ENCODE results near the gene NFXL1. TPM values are rescaled to one million over a fixed set of nuclear protein-coding genes. Genes with fewer than 3 reads are reported as not detected.

Gene NFXL1
- total RNA-seq, 2 experiments from 2014 or later, result 17.9 to 28.4 TPM

DNA sequence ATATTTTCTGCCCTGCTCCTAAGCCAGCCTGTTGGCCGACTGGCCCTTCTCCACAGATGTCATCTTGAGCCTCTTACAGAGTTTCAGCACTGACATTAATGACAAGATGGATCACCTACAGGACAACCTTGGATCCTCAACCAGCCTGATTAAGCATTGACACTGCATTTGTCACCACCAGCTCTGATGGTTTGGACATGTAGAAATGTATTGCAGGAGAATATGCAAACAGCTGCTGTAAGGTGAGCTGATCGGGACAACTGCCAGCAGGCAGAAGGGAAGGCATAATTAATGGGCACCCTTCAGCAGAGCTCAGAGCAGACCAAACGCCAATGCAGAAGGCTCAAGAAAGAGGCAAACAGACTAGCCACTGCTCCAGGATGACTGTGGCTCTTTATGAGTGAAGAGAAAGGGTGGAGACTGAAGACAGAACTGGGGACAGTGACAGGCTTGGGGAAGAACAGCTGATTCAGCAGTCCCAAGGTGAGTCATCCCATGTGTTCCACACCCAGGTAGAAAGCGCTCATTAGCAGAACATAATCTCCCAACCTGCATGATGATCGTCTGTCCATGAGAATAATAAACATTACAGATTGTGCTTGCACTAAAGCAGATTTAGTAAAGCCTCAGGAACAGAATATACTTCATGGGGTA lies 83.2 kb downstream of the NFXL1 start:
- Histone ChIP-seq H3K27ac (ENCODE audit: low read depth, low read length, poor library complexity, severe bottlenecking) (no peak overlapping the region), H3K79me2 (ENCODE audit: insufficient read depth, low read depth, low read length) (no peaks in the 10 kb centered on the region), H3K9me2 (ENCODE audit: insufficient read depth, low read length) (no peaks in the 10 kb centered on the region), H3K4me2 (ENCODE audit: low read length) (no peak overlapping the region), H3K9me3 (ENCODE audit: low read length) (peaks cover 10% of the 10 kb centered on the region; the same call in 1 of the 2 replicates), H2AFZ (ENCODE audit: low read length) (no peak overlapping the region), H3K4me1 (ENCODE audit: insufficient read depth, low read length, poor library complexity, severe bottlenecking) (peaks cover 5% of the 10 kb centered on the region), H3K36me3 (ENCODE audit: insufficient read depth, low read length) (no peaks in the 10 kb centered on the region), H3K4me3 (ENCODE audit: low read depth, low read length, poor library complexity, severe bottlenecking) (no peak overlapping the region), H4K20me1 (ENCODE audit: insufficient read depth, low read length) (no peaks in the 10 kb centered on the region)
- ChIA-PET CTCF (ENCODE audit: unreplicated experiment) (no interaction called here), POLR2A (interaction anchor here (0.6 kb wide), 1 partner anchor 16 kb away, joined by 3 read pairs; no protein-coding TSS in a partner anchor)
- no TSS peak for BruUV-seq (replicated peaks)
- TF ChIP-seq, protein P1, sequence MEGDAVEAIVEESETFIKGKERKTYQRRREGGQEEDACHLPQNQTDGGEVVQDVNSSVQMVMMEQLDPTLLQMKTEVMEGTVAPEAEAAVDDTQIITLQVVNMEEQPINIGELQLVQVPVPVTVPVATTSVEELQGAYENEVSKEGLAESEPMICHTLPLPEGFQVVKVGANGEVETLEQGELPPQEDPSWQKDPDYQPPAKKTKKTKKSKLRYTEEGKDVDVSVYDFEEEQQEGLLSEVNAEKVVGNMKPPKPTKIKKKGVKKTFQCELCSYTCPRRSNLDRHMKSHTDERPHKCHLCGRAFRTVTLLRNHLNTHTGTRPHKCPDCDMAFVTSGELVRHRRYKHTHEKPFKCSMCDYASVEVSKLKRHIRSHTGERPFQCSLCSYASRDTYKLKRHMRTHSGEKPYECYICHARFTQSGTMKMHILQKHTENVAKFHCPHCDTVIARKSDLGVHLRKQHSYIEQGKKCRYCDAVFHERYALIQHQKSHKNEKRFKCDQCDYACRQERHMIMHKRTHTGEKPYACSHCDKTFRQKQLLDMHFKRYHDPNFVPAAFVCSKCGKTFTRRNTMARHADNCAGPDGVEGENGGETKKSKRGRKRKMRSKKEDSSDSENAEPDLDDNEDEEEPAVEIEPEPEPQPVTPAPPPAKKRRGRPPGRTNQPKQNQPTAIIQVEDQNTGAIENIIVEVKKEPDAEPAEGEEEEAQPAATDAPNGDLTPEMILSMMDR (conservative IDR thresholded peaks at IDR 0.05; ENCODE audit: low read length), result no peak
- TF ChIP-seq EZH2phosphoT487 (IDR thresholded peaks at IDR 0.05; ENCODE audit: borderline replicate concordance, low read depth, low read length), result no peak
- intact Hi-C loops (cut with micrococcal nuclease; ENCODE audit: unreplicated experiment), result no loop called here
- no peak for DNase-seq (ENCODE audit: low spot score)

DNA sequence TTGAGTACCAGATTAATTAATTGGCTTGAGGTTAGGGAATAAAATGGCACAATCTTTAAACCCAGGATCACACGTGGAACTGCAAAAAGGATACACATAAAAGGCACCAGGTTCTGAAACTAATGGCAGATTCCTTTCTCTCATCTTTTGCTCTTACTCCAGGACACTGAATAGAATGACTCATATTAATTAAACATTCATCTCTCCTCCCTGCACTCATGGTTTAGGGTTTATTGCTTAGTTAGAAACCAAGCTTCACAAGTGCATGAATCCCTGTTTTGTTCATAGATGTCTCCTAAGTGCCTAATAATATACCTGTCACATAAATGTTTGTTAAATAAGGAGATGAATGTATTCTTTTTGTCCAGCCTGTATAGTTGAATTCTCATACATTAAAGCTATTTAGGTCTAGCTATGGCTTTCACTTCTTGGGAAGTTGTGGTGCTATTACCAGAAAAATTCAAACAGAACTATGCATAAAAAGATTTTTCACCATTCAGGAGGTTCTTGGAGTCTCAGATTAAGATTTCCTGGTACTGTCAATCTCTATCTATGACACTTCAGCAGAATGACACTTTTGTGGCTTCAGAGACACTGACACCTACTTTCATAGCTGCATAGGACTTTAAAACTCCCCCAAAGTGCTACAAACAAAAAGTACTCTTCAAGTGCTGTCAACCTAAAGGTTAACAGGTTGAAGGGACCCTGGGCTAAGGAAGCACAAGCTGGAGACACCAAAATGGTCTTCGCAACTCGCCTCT lies 83.9 kb downstream of the NFXL1 start:
- no peaks in the 10 kb centered on the region for H4K20me1 ChIP-seq (ENCODE audit: insufficient read depth, low read length)
- CTCF ChIA-PET (ENCODE audit: unreplicated experiment), result no interaction called here
- H3K27ac ChIP-seq (ENCODE audit: low read depth, low read length, poor library complexity, severe bottlenecking), result no peak overlapping the region
- H2AFZ ChIP-seq (ENCODE audit: low read length), result no peak overlapping the region
- intact Hi-C loops (cut with micrococcal nuclease; ENCODE audit: unreplicated experiment), result no loop called here
- DNase-seq (ENCODE audit: low spot score), result no peak
- no peaks in the 10 kb centered on the region for H3K79me2 ChIP-seq (ENCODE audit: insufficient read depth, low read depth, low read length)
- POLR2A ChIA-PET, result interaction anchor here (0.8 kb wide), 1 partner anchor 9 kb away, joined by 3 read pairs; no protein-coding TSS in a partner anchor
- no peak overlapping the region for H3K4me3 ChIP-seq (ENCODE audit: low read depth, low read length, poor library complexity, severe bottlenecking)
- H3K4me1 ChIP-seq (ENCODE audit: insufficient read depth, low read length, poor library complexity, severe bottlenecking), result no peaks in the 10 kb centered on the region
- TF ChIP-seq, protein P1 (conservative IDR thresholded peaks at IDR 0.05; ENCODE audit: low read length), result no peak
- TF ChIP-seq EZH2phosphoT487 (IDR thresholded peaks at IDR 0.05; ENCODE audit: borderline replicate concordance, low read depth, low read length), result no peak
- peaks cover 10% of the 10 kb centered on the region; the same call in 1 of the 2 replicates for H3K9me3 ChIP-seq (ENCODE audit: low read length)
- BruUV-seq (replicated peaks), result no TSS peak
- no peaks in the 10 kb centered on the region for H3K36me3 ChIP-seq (ENCODE audit: insufficient read depth, low read length)
- H3K4me2 ChIP-seq (ENCODE audit: low read length), result no peak overlapping the region
- no peaks in the 10 kb centered on the region for H3K9me2 ChIP-seq (ENCODE audit: insufficient read depth, low read length)
